Activated CD4-positive, alpha-beta T cell treated with anti-CD3 and anti-CD28 coated beads, Interleukin-2, Interleukin-4, amounts not matched to agents 100 ng/mL and 50 ng/mL, durations not matched to agents 16 hours and 8 hours (primary cell): Measurements from ENCODE around the gene TIMM22.
"Not testable (repeated sequence)": the region's sequence is repeated elsewhere in the genome, so short reads cannot be mapped to it uniquely, and the experiment has no call there.

ENCODE experiments used
- DNase-seq: peaks from one replicate; pipeline ENCODE4 v3.0.0-alpha.2; 2020; ENCODE audit warnings: low spot score

TIMM22 gene

DNA sequence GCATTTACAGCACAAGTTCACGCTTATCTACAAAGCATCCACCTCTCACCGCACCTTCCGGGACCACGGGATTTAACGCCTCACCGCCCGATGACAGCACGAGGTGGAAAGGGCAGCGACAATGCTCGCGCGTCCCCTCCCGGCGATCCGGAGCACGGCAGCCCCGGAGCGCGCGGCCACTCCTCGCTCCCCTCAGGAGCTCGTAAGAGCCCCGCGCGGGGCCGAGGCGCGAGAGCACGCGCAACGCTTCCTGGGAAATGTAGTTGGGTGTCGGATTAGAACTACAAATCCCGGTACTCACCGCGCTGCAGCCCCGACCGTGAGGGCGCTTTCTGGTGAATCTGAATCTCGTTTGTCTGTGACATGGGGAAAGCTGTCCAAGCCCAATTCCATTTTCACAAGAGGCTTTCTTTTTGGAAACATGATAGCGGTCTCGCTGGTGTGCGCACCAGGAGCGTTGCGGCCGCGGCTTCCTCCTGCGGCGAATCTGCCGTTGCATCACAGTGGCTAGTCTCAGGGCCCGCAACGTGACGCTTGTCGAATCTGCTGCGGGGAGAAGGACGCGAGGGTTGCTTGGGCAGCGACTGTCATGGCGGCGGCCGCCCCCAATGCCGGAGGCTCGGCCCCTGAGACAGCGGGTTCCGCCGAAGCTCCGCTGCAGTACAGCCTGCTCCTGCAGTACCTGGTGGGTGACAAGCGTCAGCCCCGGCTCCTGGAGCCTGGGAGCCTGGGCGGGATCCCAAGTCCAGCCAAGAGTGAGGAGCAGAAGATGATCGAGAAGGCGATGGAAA, at the start of gene TIMM22:
TSS of gene TIMM22 (plus strand) at position 576 of the 791 bp plus-strand sequence. CDS start at position 590, 14 bp downstream.
- DNase-seq: peak; percentile 93

DNA sequence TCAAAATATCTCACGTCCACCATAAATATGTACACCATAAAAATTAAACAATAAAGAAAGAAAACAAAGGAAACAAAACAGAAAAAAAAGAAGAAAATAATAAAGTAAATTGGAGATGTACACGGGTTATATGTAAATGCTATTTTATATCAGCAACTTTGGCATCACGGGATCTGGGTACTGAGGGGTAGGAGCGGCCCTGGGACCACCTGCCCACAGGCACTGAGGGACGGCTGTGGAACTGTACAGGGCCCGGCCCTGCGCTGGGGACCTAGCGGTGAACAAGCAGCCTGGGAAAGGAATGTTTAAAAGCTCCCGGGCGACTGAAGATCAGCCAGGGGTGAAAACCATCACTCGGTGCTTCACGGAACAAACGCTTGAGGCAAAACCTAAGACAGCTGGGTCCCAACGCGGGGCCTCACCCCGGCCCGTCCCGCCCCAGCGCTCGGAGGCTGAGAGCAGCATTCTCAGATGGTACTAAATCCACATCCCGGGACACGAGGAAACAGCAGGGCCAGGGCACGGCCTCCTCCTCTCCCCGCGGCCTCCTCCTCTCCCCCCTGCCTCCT, 48.6 kb upstream of the TIMM22 start:
- DNase-seq: no peak

- no peak for DNase-seq
Measured at GRCh38 chr17:949623-950303, 47.2 kb upstream of the TIMM22 start.

DNA sequence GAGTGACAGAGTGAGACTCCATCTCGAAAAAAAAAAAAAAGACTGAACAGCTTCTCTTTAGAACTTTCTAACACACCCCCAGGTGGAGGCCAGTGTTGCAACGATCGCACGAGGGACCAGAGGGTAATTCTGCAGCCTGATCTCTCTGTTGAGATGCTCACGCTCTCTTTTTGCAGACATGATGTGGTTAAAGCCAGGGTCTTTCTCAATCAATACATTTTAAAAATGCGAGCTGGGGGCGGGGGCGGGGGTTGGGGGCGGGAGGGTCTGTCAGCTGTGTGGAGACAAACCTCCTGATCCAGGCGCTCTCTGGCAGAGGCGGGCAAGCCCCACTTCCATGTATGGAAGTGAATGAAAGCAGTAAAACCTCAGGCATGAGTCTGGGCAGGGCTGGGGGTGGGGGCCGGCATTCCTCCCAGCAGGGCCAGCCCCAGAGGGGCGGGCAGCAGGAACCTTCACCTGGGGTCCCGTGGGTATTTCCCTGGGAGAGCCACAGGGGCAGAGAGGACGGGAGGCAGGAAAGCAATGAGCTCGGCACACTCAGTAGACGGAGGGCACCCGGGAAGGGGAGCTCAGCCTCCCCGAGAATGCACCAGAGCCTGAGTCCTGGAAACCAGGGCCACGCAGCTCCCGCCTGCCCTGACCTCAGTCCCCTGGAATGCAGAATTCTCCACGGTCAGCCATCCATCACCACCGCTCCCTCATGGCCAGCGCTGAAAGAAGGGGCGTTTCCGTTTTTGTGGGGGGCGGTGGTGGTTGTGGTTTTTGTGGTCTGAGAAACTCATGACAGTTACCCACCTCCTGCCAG, 45.4 kb upstream of the TIMM22 start:
- no peak for DNase-seq

- not testable (repeated sequence) for DNase-seq
Measured at GRCh38 chr17:952592-952991, 44.3 kb upstream of the TIMM22 start.

DNA sequence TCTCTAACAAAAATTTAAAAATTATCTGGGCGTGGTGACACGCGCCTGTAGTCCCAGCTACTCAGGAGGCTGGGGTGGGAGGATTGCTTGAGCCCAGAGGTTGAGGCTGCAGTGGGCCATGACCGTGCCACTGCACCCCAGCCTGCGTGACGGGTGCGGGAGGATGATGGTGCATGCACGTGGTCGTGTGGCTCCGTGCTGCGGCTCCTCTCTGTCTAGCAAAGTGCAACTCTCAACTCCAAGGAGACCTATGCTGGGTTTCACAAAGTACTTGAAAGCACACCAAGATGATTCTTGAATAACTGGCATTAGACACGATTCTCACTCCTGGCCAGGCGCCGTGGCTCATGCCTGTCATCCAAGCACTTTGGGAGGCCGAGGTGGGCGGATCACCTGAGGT, 43.2 kb upstream of the TIMM22 start:
- DNase-seq: no peak

DNA sequence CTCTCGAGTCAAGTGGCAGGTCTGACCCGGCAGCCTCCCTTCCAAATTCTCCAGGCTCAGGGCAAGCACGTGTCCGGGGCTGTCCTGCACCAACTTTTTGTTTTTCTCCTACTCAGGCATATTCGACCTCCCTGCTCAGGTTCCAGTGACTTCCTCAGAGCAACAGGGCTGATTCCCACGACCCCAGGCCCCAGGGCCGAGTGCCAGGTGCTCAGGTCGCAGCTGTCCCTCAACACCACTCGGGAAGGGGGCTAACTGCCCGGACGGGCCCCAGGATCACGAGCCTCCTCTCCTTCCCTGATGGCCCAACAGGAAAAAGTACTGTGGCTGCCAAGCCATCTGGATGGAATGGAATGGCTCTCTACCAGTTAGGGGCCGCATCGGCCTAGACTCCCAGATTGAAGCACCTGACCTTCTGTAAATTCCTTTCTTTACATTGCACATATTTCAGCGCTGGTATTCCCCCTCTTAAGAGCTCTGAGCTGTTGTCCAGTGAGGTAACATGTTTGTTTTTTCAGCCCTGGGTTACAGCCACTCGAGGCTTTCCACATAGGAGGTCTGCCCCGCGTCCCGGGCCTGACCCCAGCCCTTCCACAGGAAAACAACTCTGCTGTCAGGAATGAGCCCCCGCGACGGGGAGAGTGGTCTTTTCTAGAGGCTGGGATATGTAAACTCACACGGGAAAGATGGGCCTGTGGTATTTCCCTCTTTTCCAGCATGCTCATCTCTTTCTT, 42.3 kb upstream of the TIMM22 start:
- no peak for DNase-seq

GRCh38 chr17:956905-957304, 40.0 kb upstream of the TIMM22 start:
- DNase-seq: no peak

DNA sequence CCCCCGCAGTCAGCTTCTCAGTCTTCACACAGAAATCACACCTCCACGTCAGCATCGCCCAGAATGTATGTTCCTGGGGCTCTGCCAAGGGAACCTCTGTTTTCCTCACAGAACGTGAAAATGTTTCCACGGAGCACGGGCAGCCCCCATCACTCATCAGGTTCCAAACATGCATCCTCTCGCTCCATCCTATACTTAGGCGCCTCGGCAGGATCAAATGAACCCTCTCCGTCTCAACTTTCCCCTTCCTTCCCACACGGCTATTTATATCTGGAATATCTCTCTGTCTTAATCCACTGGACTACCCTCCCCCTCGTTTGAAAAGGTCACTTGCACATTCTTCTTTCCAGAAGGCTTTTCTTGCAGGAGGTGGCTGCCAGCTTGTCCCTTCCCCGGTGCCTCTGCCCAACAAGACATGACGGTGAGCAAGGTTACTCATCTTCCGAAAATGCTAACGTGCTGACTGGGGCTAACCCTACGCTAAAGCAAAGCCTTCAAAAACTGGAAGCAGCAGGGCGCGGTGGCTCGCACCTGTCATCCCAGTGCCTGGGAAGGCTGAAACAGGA, 39.0 kb upstream of the TIMM22 start:
- DNase-seq: no peak

DNA sequence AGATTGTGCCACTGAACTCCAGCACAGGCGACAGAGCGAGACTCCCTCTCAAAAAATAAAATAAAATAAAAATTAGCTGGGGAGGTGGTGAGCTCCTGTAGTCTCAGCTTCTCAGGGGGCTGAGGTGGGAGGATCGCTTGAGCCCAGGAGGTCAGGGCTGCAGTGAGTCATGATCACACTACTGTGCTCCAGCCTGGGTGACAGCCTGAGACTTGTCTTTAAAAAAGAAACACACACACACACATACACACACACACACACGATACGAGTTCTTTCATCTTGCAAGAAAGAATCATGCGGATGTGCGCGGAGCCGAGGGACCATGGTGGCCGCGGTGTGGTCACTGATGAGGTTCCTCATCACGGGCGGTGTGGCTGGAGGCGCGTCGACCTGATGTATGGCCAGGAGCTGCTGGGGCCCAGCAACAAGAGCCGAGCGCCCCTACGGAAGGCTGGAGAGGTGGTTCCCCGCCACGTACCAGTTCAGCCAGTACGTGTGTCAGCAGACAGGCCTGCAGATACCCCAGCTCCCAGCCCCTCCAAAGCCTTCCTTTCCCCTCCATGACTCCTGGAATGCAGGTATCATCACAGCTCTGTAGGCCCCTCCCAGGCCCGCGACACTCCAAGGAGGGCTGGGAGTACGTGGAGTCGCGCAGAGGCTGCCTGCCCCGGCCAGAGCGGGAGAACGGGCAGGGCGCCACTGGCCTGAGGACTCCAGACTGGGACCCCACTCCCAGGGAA, 38.0 kb upstream of the TIMM22 start:
- no peak for DNase-seq

- no peak for DNase-seq
Measured at GRCh38 chr17:962166-962565, 34.8 kb upstream of the TIMM22 start.

DNA sequence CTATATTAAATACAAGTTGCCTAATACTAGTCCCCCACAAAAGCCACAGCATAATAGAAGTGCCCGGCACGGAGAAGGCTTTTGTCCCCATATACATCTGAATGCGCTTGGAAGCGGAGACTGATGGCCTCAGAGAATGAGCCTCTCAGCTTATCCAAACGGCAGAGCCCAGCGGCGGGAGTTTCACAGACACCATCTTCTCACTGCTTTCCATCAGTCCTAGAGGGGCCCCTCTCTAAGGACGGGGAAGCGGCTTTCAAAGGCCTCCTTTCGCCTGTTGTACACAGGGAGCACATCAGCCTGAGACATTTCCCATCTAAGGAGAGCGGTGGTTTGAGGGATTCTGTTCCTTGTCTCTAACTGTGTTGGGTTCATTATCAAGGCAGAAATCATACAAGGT, 34.3 kb upstream of the TIMM22 start:
- DNase-seq: no peak

DNA sequence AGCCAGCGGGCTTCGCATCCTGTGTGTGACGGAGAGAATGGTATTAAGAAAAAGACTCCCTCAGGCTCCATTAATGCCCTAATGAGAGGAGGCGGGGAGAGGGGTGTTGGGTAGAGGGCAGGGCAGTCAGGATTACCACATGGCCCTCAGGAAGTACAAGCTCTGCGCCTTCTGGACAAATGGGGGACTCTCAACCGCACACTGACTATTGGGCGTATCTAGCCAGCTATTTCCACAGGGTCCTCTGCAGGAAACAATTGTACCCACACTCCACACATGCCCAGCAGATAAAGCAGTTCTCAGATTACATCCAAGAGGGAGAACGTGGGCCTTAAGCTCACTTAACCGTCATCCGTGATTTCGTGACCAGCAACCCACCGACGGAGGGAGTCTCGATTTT, 32.1 kb upstream of the TIMM22 start:
- DNase-seq: no peak

- DNase-seq: no peak
Measured at GRCh38 chr17:965311-965989, 31.5 kb upstream of the TIMM22 start.

DNA sequence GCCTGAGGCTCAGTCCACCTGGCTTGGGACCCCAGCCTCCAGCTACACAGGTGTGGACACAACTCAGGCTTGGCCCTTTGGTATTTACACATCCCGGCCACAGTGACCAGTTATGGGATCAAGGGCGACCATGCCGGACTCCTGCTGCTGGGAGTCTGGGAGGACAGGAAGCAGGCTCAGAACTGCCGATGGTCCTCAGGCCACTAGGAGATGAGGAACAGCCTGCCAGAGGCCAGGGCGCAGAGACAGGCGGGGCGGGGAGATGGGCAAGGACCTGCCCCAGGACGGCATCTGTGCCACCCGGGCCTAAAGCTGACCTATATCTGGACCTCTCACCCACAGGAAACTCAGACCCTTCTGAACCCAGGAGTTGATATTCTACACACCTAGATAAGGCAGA, 29.8 kb upstream of the TIMM22 start:
- DNase-seq: no peak

DNA sequence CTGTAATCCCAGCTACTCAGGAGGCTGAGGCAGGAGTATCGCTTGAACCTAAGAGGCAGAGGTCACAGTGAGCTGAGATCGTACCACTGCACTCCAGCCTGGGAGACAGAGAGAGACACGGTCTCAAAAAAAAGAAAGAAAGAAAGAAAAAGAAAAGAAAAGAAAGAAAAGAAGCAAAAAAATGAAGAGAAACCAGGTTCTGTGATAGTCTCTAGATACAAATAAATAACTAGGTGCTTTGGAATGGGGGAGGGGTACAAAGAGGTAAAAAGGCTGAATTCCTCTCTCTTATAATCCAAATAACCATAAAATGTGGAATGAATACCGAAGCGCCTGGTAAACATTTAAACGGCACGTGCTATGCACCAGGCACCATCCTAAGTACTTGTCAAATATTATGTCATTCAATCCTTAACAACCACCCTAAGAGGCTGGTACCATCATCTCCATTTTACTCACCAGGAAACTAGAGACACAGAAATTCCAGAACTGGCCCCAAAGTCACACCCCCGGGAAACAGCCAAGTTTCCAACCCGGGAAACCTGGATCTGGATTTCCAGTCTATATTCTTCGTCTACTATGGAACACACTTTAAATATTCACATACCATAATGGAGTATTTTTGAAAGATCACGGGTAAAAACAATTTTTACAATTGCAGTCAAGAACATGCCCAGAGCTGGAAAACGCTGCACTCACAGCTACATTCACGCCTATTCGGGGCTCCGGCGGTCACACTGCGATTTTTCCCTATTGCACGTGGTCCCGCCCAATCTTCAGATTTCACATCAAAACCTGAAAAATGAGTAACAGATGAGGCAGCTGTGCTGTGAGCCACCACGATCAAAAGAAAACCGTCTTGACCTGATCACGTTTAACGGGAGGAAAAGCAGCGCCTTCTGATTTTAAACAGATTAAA, 27.9 kb upstream of the TIMM22 start:
- no peak for DNase-seq

DNA sequence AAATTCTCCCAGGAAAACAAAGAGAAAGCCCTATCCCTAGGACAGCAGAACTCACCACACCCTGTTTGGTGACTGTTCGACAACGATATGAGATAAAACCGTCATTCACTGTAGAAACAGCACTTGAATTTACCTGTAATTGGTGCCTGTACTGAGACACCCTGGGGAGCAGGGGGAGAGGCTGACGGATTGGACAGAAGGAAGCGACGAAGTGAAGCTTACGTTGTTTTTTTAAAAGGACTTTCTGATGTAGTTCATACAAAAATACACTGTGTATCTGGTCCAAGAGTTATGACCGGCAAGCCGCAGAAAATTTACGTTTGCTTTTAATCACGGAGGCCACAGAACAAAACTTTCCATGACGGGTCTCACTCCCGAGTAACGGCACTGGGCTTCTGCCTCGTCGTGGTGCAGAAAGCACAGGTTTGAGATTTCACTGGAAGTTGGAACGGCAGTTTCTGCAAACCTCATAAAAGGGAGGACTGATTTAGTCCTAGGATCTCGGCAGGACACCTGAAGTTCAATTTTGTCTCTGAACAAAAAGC, 27.0 kb upstream of the TIMM22 start:
- DNase-seq: no peak

DNA sequence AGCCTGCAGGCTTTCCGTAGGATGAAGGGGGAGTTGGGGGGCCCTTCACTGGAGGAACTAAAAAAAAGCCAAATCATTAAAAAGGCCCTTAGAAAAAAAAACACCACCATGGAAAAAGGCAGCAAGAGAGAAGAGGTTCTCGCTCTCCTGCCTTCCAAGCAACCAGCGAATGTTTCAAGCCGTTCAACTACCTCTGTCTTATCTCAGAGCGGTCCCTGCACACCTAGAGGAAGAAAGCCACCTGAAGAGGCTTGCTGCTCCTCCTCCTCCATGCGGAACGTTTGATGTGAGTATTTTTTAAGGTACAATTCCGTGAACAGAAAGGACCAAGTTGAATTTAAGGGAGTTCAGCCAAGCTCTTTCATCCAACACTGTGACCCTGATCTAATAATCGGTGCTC, 26.6 kb upstream of the TIMM22 start:
- DNase-seq: no peak

DNA sequence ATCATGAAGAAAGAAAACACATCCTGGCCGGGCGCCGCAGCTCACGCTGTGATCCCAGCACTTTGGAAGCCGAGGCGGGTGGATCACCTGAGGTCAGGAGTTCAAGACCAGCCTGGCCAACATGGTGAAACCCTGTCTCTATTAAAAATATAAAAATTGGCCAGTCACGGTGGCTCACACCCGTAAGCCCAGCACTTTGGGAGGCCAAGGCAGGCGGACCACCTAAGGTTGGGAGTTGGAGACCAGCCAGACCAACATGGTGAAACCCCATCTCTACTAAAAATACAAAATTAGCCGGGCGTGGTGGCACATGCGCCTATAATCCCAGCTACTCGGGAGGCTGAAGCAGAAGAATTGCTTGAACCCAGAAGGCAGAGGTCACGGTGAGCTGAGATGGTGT, 25.1 kb upstream of the TIMM22 start:
- not testable (repeated sequence) for DNase-seq
